IPS-NIHi7 (cell line): ENCODE measurements around the gene BICDL2.

Source experiments
- DNase-seq: peaks from one replicate; pipeline ENCODE4 v3.0.0; 2012; ENCODE audit warnings: mixed read lengths; ENCODE audit errors: extremely low spot score

Gene BICDL2

DNA sequence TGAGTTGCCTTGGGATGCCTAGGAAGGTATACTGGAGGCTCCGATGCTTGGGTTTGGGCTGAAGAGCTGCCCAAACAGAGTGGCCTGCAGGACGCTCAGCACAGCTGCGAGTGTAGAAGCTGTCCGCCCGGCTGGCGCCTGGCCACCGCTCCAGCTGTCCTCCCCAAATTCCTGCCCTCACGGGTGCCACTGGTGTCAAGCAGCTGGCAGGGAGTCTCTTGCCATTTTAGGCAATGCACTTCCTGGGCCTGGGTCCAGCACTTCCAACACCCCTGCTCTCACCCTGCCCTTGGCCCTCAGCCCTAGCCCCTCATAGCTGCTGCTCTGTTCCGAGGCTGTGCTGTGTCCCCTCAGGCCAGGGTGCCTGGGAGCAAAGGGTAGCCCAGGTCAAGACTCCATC lies 51.3 kb downstream of the BICDL2 start:
- no peak for DNase-seq

DNA sequence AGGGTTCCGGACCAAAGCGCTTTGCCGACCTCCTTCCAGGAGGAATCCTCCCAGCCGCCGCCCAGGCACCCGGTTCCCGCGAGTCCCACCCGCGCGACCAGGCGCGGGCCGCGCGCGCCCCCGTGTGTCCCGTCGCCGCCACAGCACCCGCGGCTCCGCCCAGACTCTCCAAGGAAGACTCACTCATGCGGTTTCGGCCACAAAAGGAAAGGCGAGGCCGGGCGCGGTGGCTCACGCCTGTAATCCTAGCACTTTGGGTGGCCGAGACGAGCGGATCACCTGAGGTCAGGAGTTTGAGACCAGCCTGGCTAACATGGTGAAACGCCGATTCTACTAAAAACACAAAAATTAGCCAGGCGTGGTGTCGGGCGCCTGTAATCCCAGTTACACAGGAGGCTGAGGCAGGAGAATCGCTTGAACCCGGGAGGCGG lies 53.0 kb downstream of the BICDL2 start:
- peak; percentile 92 for DNase-seq

DNA sequence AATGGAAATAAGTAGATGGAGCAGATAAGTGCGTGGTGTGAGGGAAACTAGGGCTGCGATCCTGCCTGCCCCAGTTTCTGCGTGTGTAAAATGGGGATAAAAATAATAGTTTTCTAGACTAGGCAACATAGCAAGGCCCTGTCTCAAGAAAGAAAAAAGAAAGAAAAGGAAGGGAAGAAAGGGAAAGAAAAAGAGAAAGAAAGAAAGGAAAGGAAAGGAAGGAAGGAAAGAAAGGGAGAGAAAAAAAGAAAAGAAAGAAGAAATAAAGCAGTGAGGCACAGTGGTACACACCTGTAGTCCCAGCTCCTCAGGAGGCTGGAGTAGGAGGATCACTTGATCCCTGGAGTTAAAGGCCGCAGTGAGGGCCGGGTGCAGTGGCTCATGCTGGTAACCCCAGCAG lies 54.3 kb downstream of the BICDL2 start:
- DNase-seq = no peak

DNA sequence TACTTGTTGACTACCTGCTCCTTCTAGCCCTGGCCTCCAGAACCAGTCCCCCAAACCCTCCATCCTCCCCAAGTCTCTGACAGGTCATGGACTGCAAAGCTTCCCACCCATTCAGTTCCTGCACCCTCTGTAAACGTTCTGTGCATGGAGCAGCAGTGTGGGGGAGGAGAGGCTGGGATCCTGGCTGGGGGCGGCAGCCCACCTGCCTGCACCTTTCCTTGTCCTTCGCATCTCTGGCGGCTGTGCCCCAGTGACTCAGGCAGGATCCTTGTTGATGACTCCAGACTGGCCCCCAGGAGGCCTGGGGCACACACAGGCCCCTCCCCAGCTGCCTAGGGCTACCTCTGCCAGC lies 54.9 kb downstream of the BICDL2 start:
- DNase-seq = peak; percentile 61

DNA sequence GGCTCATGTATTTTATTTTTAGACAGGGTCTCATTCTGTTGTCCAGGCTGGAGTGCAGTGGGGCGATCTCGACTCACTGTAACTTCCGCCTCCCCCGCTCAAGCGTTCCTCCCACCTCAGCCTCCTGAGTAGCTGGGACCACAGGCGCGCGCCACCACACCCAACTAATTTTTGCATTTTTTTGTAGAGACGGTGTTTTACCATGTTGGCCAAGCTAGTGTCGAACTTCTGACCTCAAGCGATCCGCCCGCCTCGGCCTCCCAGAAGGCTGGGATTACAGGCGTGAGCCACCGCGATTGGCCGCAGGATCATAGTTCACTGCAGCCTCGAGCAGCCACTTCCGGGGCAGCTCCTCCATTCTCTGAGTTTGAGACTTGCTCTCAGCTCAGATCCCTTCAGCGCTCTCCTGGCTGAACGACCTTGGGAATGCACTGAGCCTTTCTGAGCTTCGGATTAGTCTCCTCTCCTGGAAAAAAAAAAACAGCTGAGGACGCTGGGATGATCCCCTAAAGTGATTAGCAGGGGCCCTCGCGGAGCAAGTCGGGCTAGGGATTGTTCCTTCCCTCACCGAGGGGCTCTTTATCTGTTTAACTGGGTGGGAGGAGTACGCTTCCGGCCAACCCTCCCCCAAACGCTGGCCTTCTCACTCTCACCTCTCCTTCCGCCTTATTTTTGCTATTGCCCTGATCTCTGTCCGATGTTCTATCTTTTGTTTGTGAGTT lies 55.4 kb downstream of the BICDL2 start:
- DNase-seq = peak; percentile 57

DNA sequence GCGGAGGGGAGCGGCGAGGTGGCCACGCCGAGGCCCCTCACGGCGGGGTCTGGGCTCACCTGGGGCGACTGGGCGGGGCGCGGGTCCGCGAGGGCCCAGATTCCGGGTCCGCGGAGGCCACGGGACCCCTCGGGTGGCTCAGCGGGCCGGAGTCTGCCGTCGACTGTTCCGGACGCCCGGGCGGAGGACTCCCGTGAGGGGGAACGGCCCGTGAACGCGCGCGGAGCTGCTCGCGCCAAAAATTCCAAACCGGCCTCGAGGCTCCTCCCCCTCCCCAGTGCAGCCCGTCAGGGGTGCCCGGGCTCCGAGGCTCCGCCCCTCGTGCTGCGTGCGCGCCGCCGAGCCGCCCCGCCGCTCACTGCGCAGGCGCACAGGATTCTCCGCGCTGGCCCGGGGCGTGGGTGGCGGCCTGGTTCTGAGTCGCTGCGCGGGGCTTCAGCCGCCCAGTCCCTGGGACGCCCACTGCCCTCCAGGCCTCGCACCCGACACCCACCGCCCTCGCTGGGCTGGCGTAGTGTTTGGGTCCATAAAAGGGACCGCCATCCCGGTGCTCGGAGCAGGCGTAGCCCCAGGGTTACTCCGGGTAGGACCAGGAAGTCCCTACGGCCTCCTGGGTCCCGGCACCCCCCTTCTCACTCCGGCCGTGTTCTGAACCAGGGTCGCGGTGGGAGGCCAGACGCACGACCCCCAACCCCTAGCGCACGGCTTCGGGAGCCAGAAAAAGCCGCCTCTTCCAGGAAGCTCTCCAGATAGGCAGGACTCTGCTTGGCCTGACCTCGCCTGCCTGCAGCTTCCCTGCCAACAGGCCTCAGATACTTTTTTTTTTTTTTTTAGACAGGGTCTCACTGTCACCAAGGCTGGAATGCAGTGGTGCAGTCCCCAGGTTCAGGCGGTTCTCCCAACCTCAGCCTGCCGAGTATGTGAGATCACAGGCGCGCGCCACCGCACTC lies 56.2 kb downstream of the BICDL2 start, which contains the start of gene PKMYT1:
Gene PKMYT1 (minus strand): TSS at position 220 of the 950 bp plus-strand sequence. CDS start 789 bp downstream, outside the sequence.
- DNase-seq = peak; percentile 97

DNA sequence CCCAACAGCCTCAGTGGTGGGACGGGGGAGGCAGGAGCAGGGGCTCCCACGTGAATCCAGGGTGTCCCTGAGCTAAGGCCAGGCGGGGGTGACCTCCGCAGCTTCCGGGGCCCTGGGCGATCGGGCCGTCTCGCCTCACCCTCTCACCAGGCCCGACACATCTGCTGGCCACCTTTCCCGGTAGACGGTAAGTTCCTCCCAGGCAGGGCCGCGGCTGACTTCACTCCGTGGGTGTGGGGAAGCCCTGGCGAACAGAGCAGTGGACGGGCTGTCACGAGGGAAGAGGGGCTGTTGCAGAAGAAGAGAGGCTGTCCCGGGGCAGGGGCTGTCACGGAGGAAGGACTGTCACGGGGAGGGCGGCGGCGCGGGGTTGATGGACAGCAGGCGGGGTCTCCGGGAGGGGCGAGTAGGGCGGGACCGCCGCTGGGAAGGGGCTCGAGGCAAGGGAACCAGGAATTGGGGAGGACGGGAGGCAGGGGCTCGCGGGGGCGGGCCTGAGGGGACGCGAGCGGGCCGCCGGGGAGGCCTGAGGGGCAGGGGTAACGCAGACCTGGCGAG lies 57.0 kb downstream of the BICDL2 start:
- peak; percentile 61 for DNase-seq
